Endodermal cell (in vitro differentiated cells): Measurements from ENCODE around the gene LPAR3. TPM values are rescaled to one million over a fixed set of nuclear protein-coding genes. Genes with fewer than 3 reads are reported as not detected.

Experiments used
- DNase-seq: peaks from one replicate; pipeline ENCODE4 v3.0.0-alpha.2; 2017
- H3K27ac ChIP-seq: 2 replicates; pipeline ENCODE4 v1.5.1; 2013; ENCODE audit warnings: mild to moderate bottlenecking, low read depth, low read length, moderate library complexity
- H3K27me3 ChIP-seq: 2 replicates; pipeline ENCODE4 v1.6.1; 2013; ENCODE audit warnings: mild to moderate bottlenecking, low read length, moderate library complexity; ENCODE audit not compliant: insufficient read depth, control insufficient read depth, poor library complexity, severe bottlenecking
- H3K36me3 ChIP-seq: 2 replicates; pipeline ENCODE4 v1.7.0; 2013; ENCODE audit warnings: mild to moderate bottlenecking, low read length, moderate library complexity; ENCODE audit not compliant: control insufficient read depth, insufficient read depth
- H3K4me1 ChIP-seq: one replicate; pipeline ENCODE4 v1.7.0; 2013; ENCODE audit warnings: low read length; ENCODE audit not compliant: control insufficient read depth, insufficient read depth
- H3K4me3 ChIP-seq: 2 replicates; pipeline ENCODE4 v1.5.1; 2013; ENCODE audit warnings: mild to moderate bottlenecking, low read length, moderate library complexity
- H3K9ac ChIP-seq: 2 replicates; pipeline ENCODE4 v1.6.1; 2013; ENCODE audit warnings: mild to moderate bottlenecking, low read length, moderate library complexity; ENCODE audit not compliant: poor library complexity, severe bottlenecking; ENCODE audit errors: extremely low read depth
- H3K9me3 ChIP-seq: 2 replicates; pipeline ENCODE4 v1.6.1; 2013; ENCODE audit warnings: mild to moderate bottlenecking, low read length, moderate library complexity; ENCODE audit not compliant: control insufficient read depth
- H3K27ac Mint-ChIP-seq: 2 replicates; pipeline ENCODE4 v1.8.0; 2020; ENCODE audit warnings: mixed read lengths
- H3K27me3 Mint-ChIP-seq: 2 replicates; pipeline ENCODE4 v1.8.0; 2021; ENCODE audit warnings: mild to moderate bottlenecking, mixed read lengths; ENCODE audit not compliant: insufficient read depth
- H3K36me3 Mint-ChIP-seq: 2 replicates; pipeline ENCODE4 v1.8.0; 2020; ENCODE audit warnings: low read depth, mixed read lengths
- H3K4me1 Mint-ChIP-seq: 2 replicates; pipeline ENCODE4 v1.8.0; 2020; ENCODE audit warnings: mixed read lengths
- H3K4me3 Mint-ChIP-seq: 2 replicates; pipeline ENCODE4 v1.8.0; 2020; ENCODE audit warnings: mild to moderate bottlenecking, moderate library complexity, mixed read lengths
- H3K9me3 Mint-ChIP-seq: 2 replicates; pipeline ENCODE4 v1.8.0; 2020; ENCODE audit warnings: mild to moderate bottlenecking, mixed read lengths
- CTCF ChIP-seq: fragments of 200-600 bp; sonication (generic); conservative IDR thresholded peaks from 2 replicates; pipeline ENCODE4 v1.5.0; 2021; ENCODE audit warnings: antibody characterized with exemption, mild to moderate bottlenecking
- WGBS, 2 experiments: methylation state at CpG; one replicate each; pipeline versions ENCODE4 v1.1.5 to v1.1.7; 2013; ENCODE audit warnings: missing lambda C conversion rate in 2 of 2, mixed read lengths in 1 of 2; ENCODE audit not compliant: insufficient coverage in 1 of 2, insufficient read length in 1 of 2; 5-methylcytosine and 5-hydroxymethylcytosine counted together
- total RNA-seq, 2 donors: library from RNA; stranded (reverse); fragmentation: NEBNext Ultra II Directional in 1 of 2; extraction: Animal tissue kit (Norgen Biotek cat#: 25700) in 1 of 2; gene quantifications; 2 replicates in 1 of 2; 3 replicates in 1 of 2; pipeline ENCODE4 v1.2.1, GENCODE V29; 2021

The LPAR3 gene
- total RNA-seq, 2 donors from 2014 or later: 0.89 to 3.7 TPM

GRCh38 chr1:84871181-84871580 is 21.8 kb downstream of the LPAR3 start:
- no peaks in the 10 kb centered on the region for H3K36me3 Mint-ChIP-seq
- no peak overlapping the region for H3K27ac Mint-ChIP-seq
- no peaks in the 10 kb centered on the region for H3K27me3 Mint-ChIP-seq
- H3K27me3 ChIP-seq: peaks cover 5% of the 10 kb centered on the region
- no peak overlapping the region for H3K4me3 ChIP-seq
- H3K9ac ChIP-seq: no peak overlapping the region
- DNase-seq: no peak
- no peaks in the 10 kb centered on the region for H3K9me3 ChIP-seq
- H3K27ac ChIP-seq: no peak overlapping the region
- H3K4me1 ChIP-seq: no peaks in the 10 kb centered on the region
- H3K9me3 Mint-ChIP-seq: no peaks in the 10 kb centered on the region
- H3K36me3 ChIP-seq: no peaks in the 10 kb centered on the region
- no peaks in the 10 kb centered on the region for H3K4me1 Mint-ChIP-seq
- no peak for TF ChIP-seq CTCF
- H3K4me3 Mint-ChIP-seq: no peak overlapping the region

GRCh38 chr1:84870591-84870990 is 22.4 kb downstream of the LPAR3 start:
- Histone ChIP-seq H3K4me1 (no peaks in the 10 kb centered on the region), H3K4me3 (no peak overlapping the region), H3K27me3 (no peaks in the 10 kb centered on the region), H3K36me3 (no peaks in the 10 kb centered on the region), H3K9me3 (no peaks in the 10 kb centered on the region), H3K27ac (no peak overlapping the region), H3K9ac (no peak overlapping the region)
- H3K36me3 Mint-ChIP-seq: no peaks in the 10 kb centered on the region
- WGBS, 2 experiments: 73% methylated on average over 2 of the region's 2 CpGs; no CpG with 5 or more reads in 1 of the 2 experiments
- no peaks in the 10 kb centered on the region for H3K9me3 Mint-ChIP-seq
- no peak for DNase-seq
- H3K27ac Mint-ChIP-seq: no peak overlapping the region
- no peaks in the 10 kb centered on the region for H3K27me3 Mint-ChIP-seq
- no peaks in the 10 kb centered on the region for H3K4me1 Mint-ChIP-seq
- no peak for TF ChIP-seq CTCF
- no peak overlapping the region for H3K4me3 Mint-ChIP-seq

- H3K27ac Mint-ChIP-seq: no peak overlapping the region
- no peaks in the 10 kb centered on the region for H3K27me3 Mint-ChIP-seq
- Histone ChIP-seq H3K9me3 (no peaks in the 10 kb centered on the region), H3K4me1 (no peaks in the 10 kb centered on the region), H3K27ac (no peak overlapping the region), H3K36me3 (no peaks in the 10 kb centered on the region), H3K4me3 (no peak overlapping the region), H3K9ac (no peak overlapping the region), H3K27me3 (no peaks in the 10 kb centered on the region)
- H3K9me3 Mint-ChIP-seq: no peaks in the 10 kb centered on the region
- WGBS, 2 experiments: 75 to 86% methylated on average over 1 of the region's 1 CpG
- no peak for TF ChIP-seq CTCF
- H3K36me3 Mint-ChIP-seq: no peaks in the 10 kb centered on the region
- H3K4me1 Mint-ChIP-seq: no peaks in the 10 kb centered on the region
- H3K4me3 Mint-ChIP-seq: no peak overlapping the region
- no peak for DNase-seq
Observed at GRCh38 chr1:84869720-84870119, 23.3 kb downstream of the LPAR3 start.
